ENCODE results near the gene STX16.

STX16 gene

DNA sequence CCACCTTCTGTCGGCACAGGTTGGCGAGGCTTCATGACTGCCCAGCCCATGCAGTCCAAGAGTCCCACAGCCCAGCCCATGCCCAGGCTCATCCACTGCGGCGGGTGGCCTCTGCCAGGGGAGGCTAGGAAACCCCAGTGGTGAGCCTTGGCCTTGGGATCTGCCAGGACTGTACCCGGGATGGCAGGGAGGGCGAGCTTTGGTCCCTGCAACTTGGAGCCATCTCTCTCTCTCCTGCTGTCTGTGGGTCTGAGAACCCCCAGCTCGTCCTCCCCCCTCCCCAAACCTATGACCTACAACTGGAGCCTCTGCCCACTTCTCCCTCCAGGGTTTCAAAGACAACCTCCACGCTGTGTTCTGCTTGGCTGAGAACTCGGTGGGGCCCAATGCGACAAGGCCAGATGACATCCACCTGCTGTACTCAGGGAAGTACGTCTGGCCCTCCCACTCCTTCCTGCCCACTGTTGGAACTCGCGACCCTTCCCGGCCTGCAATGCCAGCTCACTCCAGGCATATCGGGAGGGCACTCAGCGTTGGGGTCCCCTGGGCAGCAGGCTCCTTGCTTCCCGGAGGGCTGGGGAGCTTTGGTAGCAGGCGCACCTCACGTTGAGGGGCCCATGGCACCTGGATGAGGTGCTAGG is 61.2 kb downstream of the STX16 start:
- TF ChIP-seq, protein P1, sequence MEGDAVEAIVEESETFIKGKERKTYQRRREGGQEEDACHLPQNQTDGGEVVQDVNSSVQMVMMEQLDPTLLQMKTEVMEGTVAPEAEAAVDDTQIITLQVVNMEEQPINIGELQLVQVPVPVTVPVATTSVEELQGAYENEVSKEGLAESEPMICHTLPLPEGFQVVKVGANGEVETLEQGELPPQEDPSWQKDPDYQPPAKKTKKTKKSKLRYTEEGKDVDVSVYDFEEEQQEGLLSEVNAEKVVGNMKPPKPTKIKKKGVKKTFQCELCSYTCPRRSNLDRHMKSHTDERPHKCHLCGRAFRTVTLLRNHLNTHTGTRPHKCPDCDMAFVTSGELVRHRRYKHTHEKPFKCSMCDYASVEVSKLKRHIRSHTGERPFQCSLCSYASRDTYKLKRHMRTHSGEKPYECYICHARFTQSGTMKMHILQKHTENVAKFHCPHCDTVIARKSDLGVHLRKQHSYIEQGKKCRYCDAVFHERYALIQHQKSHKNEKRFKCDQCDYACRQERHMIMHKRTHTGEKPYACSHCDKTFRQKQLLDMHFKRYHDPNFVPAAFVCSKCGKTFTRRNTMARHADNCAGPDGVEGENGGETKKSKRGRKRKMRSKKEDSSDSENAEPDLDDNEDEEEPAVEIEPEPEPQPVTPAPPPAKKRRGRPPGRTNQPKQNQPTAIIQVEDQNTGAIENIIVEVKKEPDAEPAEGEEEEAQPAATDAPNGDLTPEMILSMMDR (conservative IDR thresholded peaks at IDR 0.05), result no peak
- TF ChIP-seq ZFX (IDR thresholded peaks at IDR 0.05), result no peak
- no peak overlapping the region for H3K27ac ChIP-seq

DNA sequence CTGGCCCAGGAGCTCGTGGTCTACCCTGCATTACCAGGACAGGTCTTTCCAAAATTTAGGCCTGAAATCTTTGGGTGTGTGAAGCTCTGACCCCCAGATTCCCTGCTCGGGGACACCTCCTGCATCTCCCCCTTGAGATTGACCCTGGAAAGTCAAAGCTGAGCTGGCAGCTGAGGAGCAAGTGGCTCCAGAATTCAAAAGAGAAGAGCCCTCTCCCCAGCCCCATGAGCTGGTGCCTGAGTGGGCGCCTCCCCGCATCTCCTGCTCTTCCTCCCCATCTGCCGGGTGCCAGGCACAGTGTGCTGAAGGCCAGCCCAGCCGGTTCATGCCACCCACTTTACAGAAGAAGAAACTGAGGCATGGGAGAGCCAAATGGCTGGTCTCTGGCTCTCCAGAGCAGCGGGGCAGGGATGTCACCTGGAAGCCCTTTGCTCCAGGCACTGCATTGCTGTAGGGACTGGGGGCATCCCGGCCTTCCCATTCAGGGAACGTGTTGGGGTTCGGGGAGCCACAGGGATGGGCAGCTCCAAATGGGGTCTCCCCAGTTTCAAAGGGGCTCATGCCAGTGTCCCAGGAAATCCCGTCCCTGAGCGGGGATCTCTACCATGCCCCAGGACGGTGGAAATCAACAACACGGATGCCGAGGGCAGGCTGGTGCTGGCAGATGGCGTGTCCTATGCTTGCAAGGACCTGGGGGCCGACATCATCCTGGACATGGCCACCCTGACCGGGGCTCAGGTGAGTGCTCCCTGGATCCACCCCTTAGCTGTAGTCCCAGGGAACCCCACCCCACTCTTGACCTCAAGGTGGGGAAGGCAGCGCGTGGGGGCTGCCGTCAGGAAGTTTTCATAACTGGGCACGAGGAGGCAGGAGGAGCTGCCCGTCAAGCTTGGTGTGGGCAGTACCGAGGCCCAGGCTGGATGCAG is 62.0 kb downstream of the STX16 start:
- H3K27ac ChIP-seq, result no peak overlapping the region
- TF ChIP-seq, protein P1 (conservative IDR thresholded peaks at IDR 0.05), result no peak
- no peak for TF ChIP-seq ZFX (IDR thresholded peaks at IDR 0.05)

DNA sequence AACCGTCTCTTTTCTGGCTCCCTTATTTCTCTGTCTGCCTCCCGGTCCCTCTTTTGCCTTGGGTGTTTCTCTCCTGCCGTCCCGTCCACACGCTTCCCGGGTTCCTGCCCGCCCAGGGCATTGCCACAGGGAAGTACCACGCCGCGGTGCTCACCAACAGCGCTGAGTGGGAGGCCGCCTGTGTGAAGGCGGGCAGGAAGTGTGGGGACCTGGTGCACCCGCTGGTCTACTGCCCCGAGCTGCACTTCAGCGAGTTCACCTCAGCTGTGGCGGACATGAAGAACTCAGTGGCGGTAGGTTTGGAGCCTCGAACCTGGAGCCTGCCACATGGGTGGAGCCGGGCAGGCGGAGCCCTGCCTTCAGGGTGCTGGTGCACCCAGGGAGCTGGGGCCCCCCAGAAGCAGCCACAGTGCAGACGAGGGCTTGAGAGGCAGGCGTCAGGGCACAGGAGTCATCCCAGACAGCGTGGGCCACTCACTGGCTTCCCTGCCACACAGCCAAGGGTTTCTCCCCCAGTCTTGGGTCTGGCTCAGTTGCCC is 62.8 kb downstream of the STX16 start:
- no peak overlapping the region for H3K27ac ChIP-seq
- TF ChIP-seq ZFX (IDR thresholded peaks at IDR 0.05), result no peak
- TF ChIP-seq, protein P1 (conservative IDR thresholded peaks at IDR 0.05), result no peak

DNA sequence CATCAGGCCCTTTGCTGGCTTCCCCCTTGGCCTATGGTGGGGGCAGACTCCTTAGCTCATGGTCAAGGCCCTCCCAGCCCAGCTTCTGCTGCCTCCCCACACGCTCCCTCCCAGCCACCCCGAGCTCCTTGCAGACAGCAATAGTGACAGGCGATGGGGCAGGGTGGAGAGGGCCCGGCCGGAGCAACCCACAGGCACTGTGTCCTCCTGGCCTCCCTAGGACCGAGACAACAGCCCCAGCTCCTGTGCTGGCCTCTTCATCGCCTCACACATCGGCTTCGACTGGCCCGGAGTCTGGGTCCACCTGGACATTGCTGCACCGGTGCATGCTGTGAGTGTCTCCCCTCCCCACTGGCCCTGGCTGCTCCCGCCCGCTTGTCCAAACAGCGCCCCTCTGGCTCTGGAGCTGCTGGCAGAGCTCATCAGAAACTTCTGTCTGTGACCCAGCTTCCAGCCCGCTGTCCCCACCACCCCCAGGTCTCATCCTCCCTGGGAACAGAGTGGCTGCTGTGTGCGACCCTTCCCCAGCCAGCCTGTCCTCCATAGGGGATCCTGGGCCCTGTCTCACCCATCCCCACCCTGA is 63.3 kb downstream of the STX16 start:
- H3K27ac ChIP-seq, result no peak overlapping the region
- TF ChIP-seq, protein P1 (conservative IDR thresholded peaks at IDR 0.05), result no peak
- no peak for TF ChIP-seq ZFX (IDR thresholded peaks at IDR 0.05)

DNA sequence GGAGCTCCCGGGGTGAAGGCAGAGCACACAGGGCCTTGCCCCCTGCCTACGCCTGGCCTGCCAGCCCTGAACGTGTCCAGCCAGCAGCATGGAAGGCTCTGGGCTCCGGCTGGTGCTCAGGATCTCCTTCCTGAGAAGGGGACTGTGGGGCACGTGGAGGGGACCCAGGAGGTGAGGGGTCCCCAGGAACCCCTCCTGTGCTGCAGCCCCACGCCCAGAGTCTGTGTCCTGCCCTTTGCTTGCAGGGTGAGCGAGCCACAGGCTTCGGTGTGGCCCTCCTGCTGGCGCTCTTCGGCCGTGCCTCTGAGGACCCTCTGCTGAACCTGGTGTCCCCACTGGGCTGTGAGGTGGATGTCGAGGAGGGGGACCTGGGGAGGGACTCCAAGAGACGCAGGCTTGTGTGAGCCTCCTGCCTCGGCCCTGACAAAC is 63.9 kb downstream of the STX16 start:
- no peak overlapping the region for H3K27ac ChIP-seq
- TF ChIP-seq ZFX (IDR thresholded peaks at IDR 0.05), result no peak
- TF ChIP-seq, protein P1 (conservative IDR thresholded peaks at IDR 0.05), result no peak

DNA sequence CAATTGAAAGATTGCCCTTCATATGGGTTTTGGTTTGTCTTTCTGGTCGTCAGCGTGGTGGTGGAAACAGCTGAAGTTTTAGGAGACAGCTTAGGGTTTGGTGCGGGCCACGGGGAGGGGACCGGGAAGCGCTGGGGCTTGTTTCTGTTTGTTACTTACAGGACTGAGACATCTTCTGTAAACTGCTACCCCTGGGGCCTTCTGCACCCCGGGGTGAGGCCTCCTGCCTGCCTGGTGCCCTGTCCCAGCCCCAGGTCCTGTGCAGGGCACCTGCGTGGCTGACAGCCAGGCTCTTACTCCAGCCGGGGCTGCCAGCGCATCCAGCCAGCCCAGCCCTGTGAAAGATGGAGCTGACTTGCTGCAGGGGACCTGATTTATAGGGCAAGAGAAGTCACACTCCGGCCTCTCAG is 64.3 kb downstream of the STX16 start:
- no peak overlapping the region for H3K27ac ChIP-seq
- TF ChIP-seq ZFX (IDR thresholded peaks at IDR 0.05), result no peak
- TF ChIP-seq, protein P1 (conservative IDR thresholded peaks at IDR 0.05), result no peak
